ENCODE measurements around the gene PIGS. TPM values are rescaled to one million over a fixed set of nuclear protein-coding genes. Genes with fewer than 3 reads are reported as not detected.

Gene PIGS
- total and polyA plus RNA-seq, 9 of the 15 experiments (the other 6 are each of a cell fraction or from before 2014, with no cell fraction given), result 47.5 to 138 (median 57.6) TPM

DNA sequence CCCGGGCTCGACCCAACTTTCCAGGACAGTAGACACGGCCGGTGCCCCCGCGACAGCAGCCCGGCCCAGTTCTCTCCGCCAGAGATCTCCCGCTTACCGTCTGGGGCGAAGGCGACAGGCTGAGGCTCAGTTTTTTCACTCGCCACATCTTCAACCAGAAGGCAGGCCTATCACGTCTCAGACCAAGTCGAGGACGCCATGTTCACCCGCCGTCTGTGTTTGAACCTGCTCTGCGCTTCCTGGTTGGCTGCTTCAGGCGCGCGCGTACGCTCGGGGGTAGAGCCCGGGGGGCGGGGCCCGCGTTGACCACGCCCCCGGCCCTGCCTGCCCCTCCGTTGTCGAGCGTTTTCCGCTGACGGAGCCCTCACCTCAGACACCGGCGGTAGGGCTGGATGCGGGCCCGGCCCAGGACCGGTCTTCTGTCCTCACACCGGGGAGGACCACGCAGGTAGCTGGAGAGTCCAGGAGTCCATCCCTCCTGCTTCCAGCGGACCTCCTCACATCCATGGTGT lies 27.5 kb upstream of the PIGS start, which contains the start of gene SPAG5 (continued):
- TF ChIP-seq CREBBP (IDR thresholded peaks at IDR 0.05; ENCODE audit: low read depth, low read length) (no peak), MNT (conservative IDR thresholded peaks at IDR 0.05) (peak; percentile 80 to 84), ZBTB49 (CRISPR knock-in tag; IDR thresholded peaks at IDR 0.05; ENCODE audit: borderline replicate concordance) (no peak), PKNOX1 (IDR thresholded peaks at IDR 0.05) (no peak), ZFP36 (IDR thresholded peaks at IDR 0.05; ENCODE audit: low read depth, low read length, partially characterized antibody) (no peak), CHD2 (IDR thresholded peaks at IDR 0.05; ENCODE audit: low read depth, low read length) (no peak), BRF1 (IDR thresholded peaks at IDR 0.05; ENCODE audit: borderline replicate concordance, extremely low read depth, insufficient read length) (no peak), ZNF280A (IDR thresholded peaks at IDR 0.05; ENCODE audit: low read depth, partially characterized antibody) (no peak), NFATC3 (IDR thresholded peaks at IDR 0.05) (no peak), PML (IDR thresholded peaks at IDR 0.05; ENCODE audit: low read length) (peak; percentile 92), POLR3A (IDR thresholded peaks at IDR 0.05; ENCODE audit: borderline replicate concordance, extremely low read depth, insufficient read depth, insufficient read length) (no peak), SMC3 (conservative IDR thresholded peaks at IDR 0.05; ENCODE audit: insufficient read depth, low read depth, low read length) (no peak), MAZ (CRISPR knock-in tag; conservative IDR thresholded peaks at IDR 0.05 in 1 of 2, IDR thresholded peaks at IDR 0.05 in 1 of 2) (peak; percentile 75 to 90), ZNF76 (CRISPR knock-in tag; IDR thresholded peaks at IDR 0.05; ENCODE audit: borderline replicate concordance) (no peak)
- TF ChIP-seq, protein P1, sequence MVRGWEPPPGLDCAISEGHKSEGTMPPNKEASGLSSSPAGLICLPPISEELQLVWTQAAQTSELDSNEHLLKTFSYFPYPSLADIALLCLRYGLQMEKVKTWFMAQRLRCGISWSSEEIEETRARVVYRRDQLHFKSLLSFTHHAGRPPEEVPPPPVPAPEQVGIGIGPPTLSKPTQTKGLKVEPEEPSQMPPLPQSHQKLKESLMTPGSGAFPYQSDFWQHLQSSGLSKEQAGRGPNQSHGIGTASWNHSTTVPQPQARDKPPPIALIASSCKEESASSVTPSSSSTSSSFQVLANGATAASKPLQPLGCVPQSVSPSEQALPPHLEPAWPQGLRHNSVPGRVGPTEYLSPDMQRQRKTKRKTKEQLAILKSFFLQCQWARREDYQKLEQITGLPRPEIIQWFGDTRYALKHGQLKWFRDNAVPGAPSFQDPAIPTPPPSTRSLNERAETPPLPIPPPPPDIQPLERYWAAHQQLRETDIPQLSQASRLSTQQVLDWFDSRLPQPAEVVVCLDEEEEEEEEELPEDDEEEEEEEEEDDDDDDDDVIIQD (CRISPR knock-in tag; IDR thresholded peaks at IDR 0.05), result no peak
- TF ChIP-seq, protein P2, sequence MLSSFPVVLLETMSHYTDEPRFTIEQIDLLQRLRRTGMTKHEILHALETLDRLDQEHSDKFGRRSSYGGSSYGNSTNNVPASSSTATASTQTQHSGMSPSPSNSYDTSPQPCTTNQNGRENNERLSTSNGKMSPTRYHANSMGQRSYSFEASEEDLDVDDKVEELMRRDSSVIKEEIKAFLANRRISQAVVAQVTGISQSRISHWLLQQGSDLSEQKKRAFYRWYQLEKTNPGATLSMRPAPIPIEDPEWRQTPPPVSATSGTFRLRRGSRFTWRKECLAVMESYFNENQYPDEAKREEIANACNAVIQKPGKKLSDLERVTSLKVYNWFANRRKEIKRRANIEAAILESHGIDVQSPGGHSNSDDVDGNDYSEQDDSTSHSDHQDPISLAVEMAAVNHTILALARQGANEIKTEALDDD (IDR thresholded peaks at IDR 0.05), result no peak
- TF ChIP-seq, protein P3, sequence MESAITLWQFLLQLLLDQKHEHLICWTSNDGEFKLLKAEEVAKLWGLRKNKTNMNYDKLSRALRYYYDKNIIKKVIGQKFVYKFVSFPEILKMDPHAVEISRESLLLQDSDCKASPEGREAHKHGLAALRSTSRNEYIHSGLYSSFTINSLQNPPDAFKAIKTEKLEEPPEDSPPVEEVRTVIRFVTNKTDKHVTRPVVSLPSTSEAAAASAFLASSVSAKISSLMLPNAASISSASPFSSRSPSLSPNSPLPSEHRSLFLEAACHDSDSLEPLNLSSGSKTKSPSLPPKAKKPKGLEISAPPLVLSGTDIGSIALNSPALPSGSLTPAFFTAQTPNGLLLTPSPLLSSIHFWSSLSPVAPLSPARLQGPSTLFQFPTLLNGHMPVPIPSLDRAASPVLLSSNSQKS (CRISPR knock-in tag; IDR thresholded peaks at IDR 0.05), result no peak
